SU-DHL-6 (cell line): ENCODE results near the gene ATL3.

ENCODE experiments used
- EZH2phosphoT487 ChIP-seq: fragments of 200-600 bp; sonication (generic), shearing (Covaris generic); conservative IDR thresholded peaks from 2 replicates; pipeline ENCODE4 v1.6.1; 2018; ENCODE audit warnings: mild to moderate bottlenecking, antibody characterized with exemption, low read length, moderate library complexity, mixed read lengths
- TF ChIP-seq, protein P1 (sequence below): fragments of 200-600 bp; sonication (generic); IDR thresholded peaks from one replicate; pipeline ENCODE4 v1.5.1; 2017; ENCODE audit warnings: antibody characterized with exemption, mild to moderate bottlenecking, low read length, moderate library complexity; ENCODE audit not compliant: insufficient read depth, poor library complexity, severe bottlenecking

- TF ChIP-seq, protein P1, sequence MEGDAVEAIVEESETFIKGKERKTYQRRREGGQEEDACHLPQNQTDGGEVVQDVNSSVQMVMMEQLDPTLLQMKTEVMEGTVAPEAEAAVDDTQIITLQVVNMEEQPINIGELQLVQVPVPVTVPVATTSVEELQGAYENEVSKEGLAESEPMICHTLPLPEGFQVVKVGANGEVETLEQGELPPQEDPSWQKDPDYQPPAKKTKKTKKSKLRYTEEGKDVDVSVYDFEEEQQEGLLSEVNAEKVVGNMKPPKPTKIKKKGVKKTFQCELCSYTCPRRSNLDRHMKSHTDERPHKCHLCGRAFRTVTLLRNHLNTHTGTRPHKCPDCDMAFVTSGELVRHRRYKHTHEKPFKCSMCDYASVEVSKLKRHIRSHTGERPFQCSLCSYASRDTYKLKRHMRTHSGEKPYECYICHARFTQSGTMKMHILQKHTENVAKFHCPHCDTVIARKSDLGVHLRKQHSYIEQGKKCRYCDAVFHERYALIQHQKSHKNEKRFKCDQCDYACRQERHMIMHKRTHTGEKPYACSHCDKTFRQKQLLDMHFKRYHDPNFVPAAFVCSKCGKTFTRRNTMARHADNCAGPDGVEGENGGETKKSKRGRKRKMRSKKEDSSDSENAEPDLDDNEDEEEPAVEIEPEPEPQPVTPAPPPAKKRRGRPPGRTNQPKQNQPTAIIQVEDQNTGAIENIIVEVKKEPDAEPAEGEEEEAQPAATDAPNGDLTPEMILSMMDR: no peak
- TF ChIP-seq EZH2phosphoT487: no peak
These were observed 42.6 kb upstream of the ATL3 start for GRCh38 chr11:63713766-63714165.
